Stimulated activated CD8-positive, alpha-beta memory T cell treated with anti-CD3 and anti-CD28 coated beads, Interleukin-4, amount 100 ng/mL, for 24 hours (primary cell): ENCODE data around the gene DOCK4.

Experiments
- DNase-seq: peaks from one replicate; pipeline ENCODE4 v3.0.0-alpha.2; 2020; ENCODE audit warnings: low read depth

Gene DOCK4

DNA sequence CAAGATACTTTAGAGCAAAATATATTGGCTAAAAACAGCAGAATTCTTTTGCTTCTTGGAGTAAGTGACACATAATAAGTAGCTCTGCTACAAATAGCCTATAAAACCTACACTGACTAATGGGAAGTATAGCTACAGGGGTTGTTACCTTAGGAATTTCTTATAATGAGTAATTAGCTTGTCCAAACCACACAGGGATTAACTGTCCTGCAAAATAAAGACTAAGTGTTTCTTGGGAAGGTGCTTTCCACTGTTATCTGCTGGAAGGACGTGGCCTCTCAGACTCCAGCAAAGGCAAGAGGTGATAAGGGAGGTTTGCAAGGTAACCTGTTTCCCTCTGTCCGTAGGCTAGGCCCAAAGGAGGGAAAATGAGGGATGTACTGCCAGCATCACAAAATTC is 302.4 kb downstream of the DOCK4 start:
- DNase-seq: no peak

DNA sequence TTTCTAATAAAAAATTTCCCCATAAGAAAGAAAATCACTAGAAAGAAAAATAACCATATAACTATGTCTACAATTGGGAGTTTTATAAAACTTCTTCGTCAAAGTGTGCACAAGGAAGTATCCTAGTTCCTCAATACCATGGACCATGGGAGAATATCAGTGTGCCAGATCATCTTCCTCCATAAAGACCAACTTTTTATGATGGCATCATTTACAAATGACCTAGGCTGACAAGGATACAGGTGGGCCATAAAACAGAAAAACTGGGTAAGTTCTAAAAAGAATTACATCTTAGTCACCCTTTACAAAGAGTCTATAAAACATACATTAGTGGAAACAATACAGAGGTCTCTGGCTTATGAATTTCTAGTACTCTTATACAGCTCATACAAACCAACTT is 303.2 kb downstream of the DOCK4 start:
- DNase-seq: no peak

DNA sequence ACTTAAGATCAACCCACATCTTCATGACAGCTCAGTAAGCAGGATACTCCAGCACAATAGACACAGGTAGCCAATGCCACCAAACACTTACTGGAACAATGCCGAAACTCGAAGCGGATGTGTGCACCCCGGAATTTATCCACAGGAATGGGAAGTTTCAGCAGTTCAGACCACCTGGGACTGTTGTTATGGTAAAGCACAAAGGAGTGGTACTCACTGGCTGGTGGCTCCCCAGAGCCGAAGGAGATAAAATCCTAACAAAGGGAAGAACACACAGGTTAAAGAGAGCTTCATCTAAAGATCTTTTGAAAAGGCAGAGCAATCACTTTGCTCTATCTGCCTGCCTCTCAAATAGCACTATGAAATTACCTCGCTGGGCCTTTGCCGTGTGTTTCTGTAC is 305.9 kb downstream of the DOCK4 start:
- DNase-seq: no peak

DNA sequence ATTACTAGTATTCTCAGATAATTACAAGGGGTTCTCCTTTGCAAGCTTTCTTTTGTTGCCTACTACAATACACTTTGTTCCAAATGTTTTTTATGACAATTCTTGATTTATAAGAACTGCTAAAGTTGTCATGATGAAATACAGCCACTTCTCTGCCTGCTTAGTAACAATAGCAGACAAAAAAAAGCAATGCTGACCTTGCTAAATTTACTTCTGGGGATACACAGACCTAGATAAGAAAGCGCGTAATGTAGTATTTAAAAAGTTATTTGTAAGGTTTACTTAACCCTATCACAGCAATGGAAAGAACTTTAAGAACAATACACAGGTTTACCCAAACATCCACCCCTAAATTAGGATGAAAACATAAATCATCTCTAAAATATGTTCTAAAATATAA is 311.1 kb downstream of the DOCK4 start:
- no peak for DNase-seq

DNA sequence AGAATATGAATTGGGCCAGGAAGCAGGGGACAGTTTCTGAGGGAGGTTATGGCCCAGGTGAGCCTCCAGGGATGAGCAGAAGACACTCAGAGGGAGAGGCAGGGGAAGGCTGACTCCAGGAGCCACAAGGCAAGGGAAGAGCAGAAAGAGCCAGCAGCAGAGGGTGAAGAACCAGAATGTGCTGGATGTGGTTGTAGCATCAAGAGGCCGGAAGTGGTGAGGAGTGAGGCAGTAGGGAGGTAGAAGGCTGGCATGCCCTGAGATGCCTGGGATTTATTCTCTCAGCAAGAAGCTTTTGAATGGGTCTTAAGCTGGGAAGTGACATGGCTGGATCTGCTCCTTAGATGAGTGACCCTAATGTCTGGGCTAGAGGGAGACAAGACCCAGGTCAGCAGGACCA is 311.7 kb downstream of the DOCK4 start:
- no peak for DNase-seq

DNA sequence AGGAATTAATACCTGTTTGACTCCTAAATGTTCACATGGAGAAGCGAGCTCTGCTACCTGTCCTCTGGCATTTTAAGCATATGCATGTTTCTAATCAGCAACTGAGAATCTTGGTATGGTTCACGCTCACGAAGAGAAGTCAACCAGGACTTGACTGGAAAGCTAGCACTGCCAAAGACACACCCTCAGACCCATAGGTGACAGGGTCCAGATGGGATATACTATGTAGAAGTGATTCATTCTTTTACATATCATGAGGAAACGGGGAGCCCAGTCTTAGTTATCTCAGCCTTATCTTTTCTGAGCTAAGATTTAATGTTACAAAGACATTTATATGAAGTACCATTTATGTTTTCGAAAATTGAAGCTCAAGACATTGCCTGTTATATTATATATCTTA is 313.0 kb downstream of the DOCK4 start:
- no peak for DNase-seq

DNA sequence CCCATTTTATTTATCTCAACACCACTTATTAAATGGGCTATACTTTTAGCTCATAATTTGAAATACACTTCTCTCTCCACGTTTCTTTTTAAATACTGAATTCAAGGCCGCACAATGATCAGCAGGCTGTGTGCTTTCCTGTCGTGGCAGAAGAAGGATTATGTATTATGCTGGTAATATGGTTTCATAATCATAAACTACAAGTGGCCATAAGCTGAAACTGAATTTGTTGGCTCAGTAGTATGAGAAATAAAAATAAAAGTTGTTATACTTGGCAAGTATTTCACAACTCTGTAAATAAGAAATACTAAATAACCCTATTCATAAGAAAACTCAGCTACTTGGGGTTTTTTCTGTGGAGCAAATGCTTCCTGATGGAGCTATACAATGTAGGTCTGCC is 313.6 kb downstream of the DOCK4 start:
- no peak for DNase-seq

DNA sequence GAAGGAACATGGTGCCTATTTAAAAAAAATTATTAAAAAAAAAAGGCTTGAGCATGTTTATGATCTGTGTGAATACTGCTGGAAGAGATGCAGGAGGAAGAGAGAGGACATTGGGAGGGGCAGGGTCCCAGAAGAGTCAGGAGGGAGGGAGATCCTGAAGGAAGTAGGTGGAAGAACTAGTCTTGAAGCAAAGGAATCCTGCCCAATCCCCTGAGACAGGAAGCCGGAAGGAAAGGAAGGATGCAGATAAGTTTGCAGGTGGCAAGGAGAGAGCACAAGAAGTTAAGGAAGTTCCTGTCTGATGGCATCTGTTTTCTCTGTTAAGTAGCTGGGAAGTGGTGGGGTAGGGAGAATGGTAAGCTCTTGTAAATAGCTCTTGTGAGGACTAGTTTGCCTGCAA is 318.5 kb downstream of the DOCK4 start:
- DNase-seq: no peak

DNA sequence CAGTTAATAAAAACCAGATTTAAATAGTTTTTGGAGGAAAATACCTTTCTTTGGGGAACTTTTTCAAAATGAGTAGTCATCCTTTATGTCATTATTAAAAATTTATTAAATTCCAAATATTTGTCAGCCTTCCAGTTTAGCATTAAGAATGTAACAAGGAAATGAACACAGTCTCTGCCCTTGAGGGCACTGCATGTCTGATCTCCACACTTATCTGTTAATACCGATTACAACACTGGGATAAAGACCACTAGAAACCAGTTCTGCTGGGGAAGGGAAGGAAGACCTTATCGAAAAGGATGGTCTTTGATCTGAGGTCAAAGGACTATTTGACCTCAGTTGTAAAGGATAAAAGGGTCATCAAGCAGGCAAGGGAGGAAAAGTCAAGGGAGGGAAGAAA is 320.0 kb downstream of the DOCK4 start:
- DNase-seq: no peak

DNA sequence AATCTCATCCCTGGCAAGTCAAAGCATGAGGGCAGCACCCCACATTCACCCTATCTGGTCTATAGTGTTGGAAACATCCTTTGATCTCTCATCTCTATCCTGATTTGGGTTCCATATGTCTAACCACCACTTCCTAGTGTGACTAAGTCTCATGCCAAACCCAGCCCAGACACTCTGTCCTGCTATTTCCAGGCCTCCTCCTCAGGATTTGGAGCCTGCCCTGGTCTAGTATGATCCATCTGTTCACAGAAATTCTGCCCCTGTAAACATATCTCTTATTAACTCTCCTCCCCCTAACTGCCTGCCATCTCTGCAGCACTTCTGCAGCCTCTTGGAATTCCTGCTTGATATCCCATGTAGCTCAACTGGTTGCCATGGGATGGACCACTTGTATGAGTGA is 323.0 kb downstream of the DOCK4 start:
- no peak for DNase-seq

DNA sequence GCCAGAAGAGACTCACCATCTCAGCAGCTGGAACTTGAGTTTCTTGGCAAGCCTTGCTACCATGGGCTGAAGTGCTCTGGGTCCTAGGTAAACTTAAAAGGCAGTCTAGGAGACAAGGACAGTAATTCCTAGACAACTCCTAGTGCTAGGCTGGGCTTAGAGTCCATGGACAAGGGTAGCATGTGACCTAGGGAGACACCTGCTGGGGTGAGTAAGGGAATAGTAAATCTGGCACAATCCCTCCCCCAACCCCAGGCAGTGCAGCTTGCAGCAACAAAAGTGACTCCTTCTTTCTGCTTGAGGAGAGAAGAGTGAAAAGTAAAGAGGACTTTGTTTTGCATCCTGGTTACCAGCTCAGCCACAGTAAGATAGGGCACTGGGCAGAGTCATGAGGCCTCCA is 327.4 kb downstream of the DOCK4 start:
- no peak for DNase-seq

DNA sequence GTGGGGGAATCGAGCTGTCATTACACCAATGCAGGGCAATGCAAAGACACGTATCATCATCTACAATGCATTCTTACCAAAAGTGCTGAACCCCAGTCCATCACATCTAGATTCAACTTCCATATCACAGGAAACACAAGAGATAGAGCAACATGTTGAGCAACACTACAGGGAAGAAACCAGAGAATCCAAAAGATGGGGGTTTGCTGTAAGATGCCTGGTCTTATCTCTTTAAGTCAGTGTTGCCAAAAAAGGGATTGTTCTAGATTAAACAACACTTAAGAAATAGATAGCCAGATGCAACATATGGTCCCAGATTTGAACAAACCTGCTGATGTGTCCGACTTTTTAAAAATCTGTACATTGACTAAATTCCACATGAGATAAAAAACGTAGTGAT is 328.3 kb downstream of the DOCK4 start:
- DNase-seq: no peak

DNA sequence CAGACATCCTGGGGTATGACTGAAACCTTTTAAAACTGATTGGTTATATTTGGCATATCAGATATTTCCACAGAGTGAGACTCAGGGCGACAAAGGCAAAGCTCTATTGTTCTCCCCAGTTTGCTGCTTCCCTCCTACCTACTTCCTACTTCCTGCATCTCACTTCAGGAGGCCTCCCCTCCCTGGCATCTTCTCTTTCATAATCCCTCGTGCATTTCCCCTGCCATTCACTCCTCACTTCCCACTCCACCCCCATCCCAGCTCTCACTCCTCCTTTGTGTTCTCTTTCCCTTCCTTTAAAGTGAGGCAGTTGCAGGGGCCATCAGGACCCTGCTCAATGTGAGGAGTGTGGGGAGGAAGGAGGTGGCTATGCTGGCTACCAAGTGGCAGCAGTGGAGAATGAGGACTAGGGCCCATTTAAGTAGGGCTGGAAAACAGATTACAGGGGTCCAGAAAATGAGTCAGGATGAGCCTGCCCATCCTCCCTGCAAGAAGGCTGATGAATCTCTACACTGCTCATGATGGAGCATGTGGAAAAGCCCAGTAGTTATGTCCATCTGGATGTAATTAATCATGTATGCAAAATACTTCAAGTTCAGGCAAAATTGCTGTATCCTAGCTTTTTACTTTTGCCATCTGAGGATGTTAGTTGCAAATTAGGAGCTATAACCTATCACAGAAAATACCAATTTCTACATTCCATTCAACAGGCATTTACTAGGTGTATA is 332.1 kb downstream of the DOCK4 start:
- no peak for DNase-seq

DNA sequence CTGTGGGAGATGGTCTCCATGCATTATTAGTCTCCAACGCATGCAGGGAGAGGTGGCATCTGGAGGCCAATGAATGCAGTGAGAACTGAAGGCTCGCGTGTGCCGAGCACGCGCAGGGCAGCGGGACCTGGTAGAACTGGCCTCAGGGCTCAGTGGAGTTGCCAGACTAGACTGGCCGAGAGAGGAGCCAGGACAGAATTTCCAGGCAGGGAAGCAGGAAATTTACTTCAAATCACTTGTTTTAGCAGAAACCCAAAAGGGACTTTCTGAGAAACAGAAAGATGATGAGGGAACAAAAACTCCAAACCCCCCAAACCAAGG is 332.9 kb downstream of the DOCK4 start:
- no peak for DNase-seq

DNA sequence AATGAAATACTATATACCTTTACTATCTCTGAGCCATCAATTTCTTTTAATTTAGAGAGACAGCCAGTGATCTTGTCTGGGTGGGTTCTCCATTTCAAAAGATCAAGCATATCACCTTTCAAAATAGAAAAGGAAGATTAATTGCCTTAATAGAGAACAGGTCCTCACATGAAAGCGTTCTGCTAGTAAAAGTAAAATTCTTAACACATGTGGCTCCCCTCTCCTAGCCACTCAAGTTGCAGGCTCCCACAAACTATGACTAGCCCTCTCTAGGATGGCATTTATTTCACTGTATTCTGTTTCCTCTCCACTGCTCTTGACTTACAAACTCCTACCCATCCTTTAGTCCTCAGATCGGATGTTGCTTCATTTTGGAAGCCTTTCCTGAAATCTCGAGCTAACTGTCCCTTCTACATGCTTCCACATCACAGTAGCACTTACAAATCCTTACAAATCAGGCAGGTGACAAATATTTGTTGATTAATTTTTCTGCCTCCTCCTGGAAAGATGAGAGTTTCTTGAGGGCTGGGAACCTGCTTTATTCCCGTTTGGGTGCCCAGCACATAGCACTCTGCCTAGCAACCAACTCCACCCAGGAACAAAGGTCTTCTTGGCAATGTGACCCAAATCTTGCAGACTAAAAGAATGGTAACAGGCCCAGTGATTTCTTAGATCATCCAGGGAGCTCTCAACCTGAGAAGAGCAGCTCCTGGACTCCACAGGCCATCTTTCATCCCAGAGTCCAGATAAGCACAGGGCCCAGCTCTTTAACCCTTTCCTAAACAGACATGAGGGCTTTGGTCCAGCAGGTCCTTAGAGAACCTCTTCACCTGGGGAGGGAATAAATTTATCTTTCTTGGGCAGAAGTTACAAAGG is 333.5 kb downstream of the DOCK4 start:
- no peak for DNase-seq

DNA sequence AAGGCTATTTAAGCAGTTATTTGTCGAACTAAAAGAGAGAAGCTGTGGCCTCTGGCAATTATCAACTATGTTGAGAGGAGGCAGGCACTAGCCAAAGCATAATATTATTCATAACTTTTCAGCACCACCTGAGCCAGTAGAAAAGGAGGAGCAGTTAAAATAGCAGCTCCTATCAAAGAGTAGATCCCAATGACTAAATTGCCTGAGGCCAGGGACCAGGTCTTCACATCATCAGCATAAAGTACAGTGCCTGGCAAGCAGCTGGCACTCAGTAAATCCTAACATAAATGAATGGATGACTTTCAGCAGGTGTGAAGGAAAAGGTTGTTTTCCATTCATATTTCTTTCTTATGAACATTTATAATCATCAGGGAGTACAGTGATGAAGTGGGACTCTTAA is 334.9 kb downstream of the DOCK4 start:
- no peak for DNase-seq

DNA sequence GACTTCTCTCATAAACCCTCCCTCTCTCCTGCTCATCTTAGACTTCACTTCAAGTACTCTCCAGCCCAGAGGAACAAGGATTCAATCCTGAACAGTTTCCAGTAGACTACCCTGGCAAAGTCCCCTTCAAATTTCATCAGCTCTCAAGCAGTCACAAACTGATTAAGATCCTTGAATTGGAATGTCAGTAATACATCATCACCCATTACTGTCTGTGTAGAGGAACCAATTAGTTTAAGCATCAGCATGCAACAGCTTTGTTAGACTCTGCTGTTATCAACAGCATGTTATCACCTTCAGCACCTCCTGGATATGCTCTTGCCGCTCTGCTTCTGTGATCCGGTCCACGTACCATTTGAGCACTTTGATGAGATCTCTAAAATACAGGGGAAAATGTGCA is 336.9 kb downstream of the DOCK4 start:
- DNase-seq: no peak

DNA sequence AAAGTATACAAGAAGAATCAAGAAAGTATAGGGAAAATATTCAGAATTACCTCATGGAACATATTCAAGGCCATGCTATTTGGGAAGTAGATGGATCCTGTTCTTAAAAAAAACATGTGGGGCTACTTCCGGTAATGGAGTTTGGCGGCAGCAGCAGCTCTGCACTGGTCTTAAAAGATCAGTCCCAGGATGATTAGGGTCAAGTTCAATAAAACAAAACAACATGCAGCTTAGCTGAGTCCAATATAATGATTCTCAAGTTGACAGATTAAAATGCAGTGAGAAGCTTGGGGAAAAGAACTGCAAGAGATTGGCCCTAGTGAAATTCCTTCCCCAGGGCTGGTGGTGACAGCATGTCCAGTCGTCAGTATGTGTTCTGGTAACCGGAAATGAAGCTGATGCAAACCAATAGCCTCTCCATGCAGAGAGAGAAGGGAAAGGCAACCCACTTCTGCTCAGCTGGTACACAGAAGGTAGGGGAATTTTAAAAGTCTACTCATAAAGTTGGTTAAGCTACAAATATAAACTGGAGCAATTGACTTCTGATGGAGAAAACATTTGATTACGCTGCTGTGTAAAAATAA is 338.8 kb downstream of the DOCK4 start:
- DNase-seq: no peak

DNA sequence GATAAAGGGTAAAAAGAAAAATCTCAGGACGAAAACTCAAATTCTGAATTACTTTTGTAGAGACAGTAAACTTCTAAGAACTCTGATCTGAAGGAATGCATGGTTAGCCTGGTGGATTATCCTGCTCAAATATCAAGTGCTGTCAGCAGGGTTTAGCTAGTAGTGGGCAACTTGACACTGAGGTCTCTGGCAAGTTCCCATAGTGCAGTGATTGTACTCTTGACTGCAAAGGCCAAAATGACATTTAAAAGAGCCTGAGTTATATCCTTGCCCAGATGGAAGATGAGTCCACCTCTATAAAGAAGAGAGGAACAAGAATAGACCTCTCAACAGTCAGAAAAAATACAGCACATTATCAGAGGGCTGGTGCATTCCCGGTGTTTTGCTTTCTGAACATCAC is 339.4 kb downstream of the DOCK4 start:
- DNase-seq: no peak

DNA sequence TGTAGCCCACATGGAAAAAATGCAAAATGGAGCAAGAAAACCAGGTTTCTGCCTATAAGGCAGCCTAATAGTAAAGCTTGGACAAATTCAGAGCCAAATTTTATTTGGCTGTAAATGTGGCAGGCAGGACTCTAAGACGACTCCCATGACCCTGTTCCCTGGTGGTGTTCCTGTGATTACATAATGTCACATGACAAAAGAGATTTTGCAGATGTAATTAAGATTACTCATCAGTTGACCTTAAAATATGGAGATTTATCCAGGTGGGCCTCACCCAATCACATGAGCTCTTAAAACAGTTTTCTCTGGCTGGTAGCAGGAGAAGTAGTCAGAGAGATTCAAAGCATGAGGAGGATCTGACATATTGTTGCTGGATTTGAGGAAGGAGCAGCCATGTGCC is 340.8 kb downstream of the DOCK4 start:
- no peak for DNase-seq

DNA sequence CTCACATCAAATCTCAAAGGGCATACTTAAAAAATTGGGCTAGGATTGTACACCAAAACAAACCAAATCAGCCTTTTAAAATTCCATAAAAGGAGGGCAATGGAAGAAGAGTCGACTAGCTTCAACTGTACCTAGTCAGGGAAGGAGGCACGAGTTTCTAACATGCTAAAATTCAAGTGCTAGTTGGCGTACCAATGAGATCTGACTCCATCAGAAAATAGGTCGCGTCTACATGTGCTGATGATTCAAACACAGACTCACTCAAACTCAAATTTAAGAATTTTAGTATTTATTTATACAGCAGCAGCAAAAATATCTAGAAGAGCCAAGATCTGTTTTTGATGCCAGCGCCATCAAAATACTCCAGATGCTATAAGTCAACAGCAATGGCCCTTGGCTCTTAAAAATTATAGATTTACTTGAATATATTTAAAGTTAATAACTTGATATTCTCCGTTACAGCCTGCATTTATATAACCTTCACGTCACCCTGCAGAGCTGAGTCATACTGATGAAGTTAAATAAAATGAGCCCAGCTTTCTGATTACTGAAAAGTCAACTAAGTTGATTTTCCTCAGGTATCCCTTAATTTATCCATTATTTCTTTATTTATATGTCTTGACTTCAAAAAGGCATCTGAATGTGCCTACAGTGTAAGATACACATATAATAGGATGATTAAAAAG is 341.8 kb downstream of the DOCK4 start:
- no peak for DNase-seq

DNA sequence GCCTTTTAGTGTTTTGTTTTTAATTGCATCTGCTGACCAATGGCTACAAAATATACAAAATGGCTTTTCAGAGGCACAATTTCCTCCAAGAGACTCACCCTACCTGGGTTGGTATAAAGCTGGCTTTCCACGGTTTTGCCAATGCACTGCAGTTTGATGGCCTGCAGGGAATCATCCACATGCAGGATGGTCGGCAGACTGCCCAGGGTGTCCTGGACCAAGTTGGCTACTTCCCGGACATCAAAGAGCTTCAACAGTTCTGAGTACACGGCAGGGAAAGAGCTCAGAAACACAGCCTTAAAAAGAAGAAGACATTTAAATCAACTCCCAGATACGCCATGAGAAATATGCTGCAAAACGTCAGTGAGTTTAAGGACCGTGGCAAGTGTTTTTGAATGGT is 342.9 kb downstream of the DOCK4 start:
- no peak for DNase-seq

DNA sequence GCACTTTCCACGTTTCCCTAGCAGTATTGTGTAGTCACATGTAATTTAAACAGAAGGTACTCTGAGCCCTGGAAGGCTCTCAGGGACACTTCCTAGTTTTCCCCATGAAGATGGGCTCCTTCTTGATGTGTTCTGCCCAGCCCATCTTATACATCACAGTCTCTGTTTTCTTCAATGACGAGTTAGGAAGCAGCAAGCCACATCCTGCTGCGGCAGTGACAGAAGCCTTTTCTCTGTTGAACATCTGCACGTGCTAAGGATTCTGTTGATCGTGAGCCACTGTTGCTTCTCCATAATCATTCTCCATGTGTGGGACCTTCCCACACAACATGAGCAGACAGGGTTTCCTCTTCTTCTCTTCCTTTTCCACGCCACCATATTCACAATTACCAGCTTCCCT is 346.0 kb downstream of the DOCK4 start:
- no peak for DNase-seq
